Fibroblast of lung (primary cell): Measurements from ENCODE around the gene MLXIP. TPM values are rescaled to one million over a fixed set of nuclear protein-coding genes. Genes with fewer than 3 reads are reported as not detected.
A peak's percentile ranks its signal among the peaks of the same experiment; 100 is the strongest.

Experiments
- DNase-seq, 2 donors: peaks; one replicate each; pipeline versions ENCODE4 v3.0.0 to v3.0.0-alpha.2; 2010; ENCODE audit warnings: low read depth in 2 of 2
- H2AFZ ChIP-seq: 2 replicates; pipeline ENCODE4 v1.5.1; 2012; ENCODE audit warnings: low read length, control low read depth, inconsistent platforms
- H3K27ac ChIP-seq: 2 replicates; pipeline ENCODE4 v1.5.1; 2011; ENCODE audit warnings: low read length, control low read depth; ENCODE audit not compliant: insufficient read depth
- H3K27me3 ChIP-seq: 2 replicates; pipeline ENCODE4 v1.5.1; 2011; ENCODE audit warnings: mild to moderate bottlenecking, low read length; ENCODE audit not compliant: control insufficient read depth, insufficient read depth
- H3K36me3 ChIP-seq: 2 replicates; pipeline ENCODE4 v1.5.1; 2011; ENCODE audit warnings: low read length; ENCODE audit not compliant: control insufficient read depth, insufficient read depth
- H3K4me1 ChIP-seq: 2 replicates; pipeline ENCODE4 v1.5.1; 2011; ENCODE audit warnings: low read length; ENCODE audit not compliant: control insufficient read depth, insufficient read depth; ENCODE audit errors: extremely low read depth
- H3K4me2 ChIP-seq: 2 replicates; pipeline ENCODE4 v1.5.1; 2011; ENCODE audit warnings: low read length, control low read depth; ENCODE audit not compliant: insufficient read depth; ENCODE audit errors: extremely low read depth
- H3K4me3 ChIP-seq, 4 experiments: fragments of 200-600 bp in 1 of 4; sonication (generic) in 1 of 4; replicated peaks in 1 of 4; 2 replicates each; pipeline ENCODE4 v1.5.1; 2011 to 2016; ENCODE audit warnings: low read length in 4 of 4, low read depth in 3 of 4, mild to moderate bottlenecking in 3 of 4, control low read depth in 2 of 4, inconsistent platforms in 1 of 4, mixed read lengths in 1 of 4; ENCODE audit not compliant: insufficient read depth in 1 of 4; ENCODE audit errors: control extremely low read depth in 1 of 4
- H3K79me2 ChIP-seq: 2 replicates; pipeline ENCODE4 v1.5.1; 2012; ENCODE audit warnings: mild to moderate bottlenecking, low read length, inconsistent platforms; ENCODE audit not compliant: control insufficient read depth, insufficient read depth
- H3K9ac ChIP-seq: 2 replicates; pipeline ENCODE4 v1.5.1; 2011; ENCODE audit warnings: mild to moderate bottlenecking, low read length, control low read depth; ENCODE audit not compliant: insufficient read depth
- H3K9me3 ChIP-seq: 2 replicates; pipeline ENCODE4 v1.5.1; 2012; ENCODE audit warnings: low read depth, low read length; ENCODE audit not compliant: control insufficient read depth, insufficient read depth
- H4K20me1 ChIP-seq: 2 replicates; pipeline ENCODE4 v1.5.1; 2011; ENCODE audit warnings: low read length; ENCODE audit not compliant: control insufficient read depth, insufficient read depth; ENCODE audit errors: extremely low read depth
- CTCF ChIP-seq, 2 donors: IDR thresholded peaks in 1 of 2; conservative IDR thresholded peaks in 1 of 2; 1 replicate in 1 of 2; 2 replicates in 1 of 2; pipeline ENCODE4 v1.5.1; 2011 to 2012; ENCODE audit warnings: low read length in 2 of 2, control low read depth in 1 of 2, inconsistent platforms in 1 of 2, low read depth in 1 of 2, mild to moderate bottlenecking in 1 of 2
- EZH2 ChIP-seq: IDR thresholded peaks from 2 replicates; pipeline ENCODE4 v1.5.1; 2012; ENCODE audit warnings: low read length, control low read depth, mild to moderate bottlenecking; ENCODE audit errors: missing control alignments
- polyA plus RNA-seq, 2 donors: library from polyadenylated mRNA; depleted of rRNA in 1 of 2; stranded (reverse) in 1 of 2; unstranded in 1 of 2; fragments of >200 nt; gene quantifications; 2 replicates each; pipeline ENCODE4 v1.2.1, GENCODE V29; 2011 to 2012; ENCODE audit warnings: missing spikeins in 1 of 2
- total RNA-seq: library from RNA; depleted of rRNA; stranded (reverse); fragments of >200 nt; gene quantifications from 2 replicates; pipeline ENCODE4 v1.2.1, GENCODE V29; 2014

MLXIP gene
- total and polyA plus RNA-seq, 2 donors (not counting 1 experiment from before 2014, with no cell fraction given), result 6.6 to 17.0 TPM

DNA sequence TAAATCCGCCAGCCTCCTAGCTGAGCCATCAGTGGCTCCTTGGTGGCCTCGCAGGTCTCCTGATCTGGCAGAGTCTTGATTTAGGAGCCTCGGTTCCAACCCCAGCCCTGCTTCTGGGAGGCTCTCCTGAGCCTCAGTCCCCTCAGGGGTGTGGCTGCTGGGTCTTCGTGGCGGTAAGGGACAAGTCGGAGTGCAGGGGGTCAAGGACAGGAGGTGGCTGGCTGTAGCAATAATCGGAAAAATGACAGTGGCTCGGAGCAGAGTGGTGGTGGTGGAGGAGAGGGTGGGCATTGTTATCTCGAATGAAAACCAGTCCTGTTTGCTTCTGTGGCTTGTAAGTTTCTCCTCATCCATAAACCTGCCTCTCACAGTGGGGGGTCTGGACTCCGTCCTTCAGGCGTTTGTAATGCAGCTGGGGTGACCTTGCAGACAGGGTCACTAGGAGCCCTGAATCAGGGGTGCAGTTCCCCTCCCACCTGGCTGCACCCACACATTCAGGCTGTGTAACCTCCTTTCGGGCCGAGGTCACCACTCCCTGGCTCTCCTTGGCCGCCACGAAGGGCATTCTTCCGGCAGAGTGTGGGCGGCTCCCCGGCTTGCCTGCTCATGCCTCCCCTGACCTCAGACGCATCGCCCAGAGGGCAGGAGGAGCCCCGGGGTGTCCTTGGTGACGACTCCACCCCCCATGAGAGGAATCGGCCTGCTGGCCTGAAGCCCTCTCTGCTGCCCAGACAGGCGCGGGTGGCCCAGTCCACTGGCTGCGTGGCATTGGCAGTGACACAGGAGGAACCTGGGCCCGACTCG is 48.7 kb upstream of the MLXIP start:
- H3K9ac ChIP-seq, result no peak overlapping the region
- no peak overlapping the region for H3K4me3 ChIP-seq
- H3K36me3 ChIP-seq, result no peaks in the 10 kb centered on the region
- TF ChIP-seq EZH2, result no peak
- no peak for TF ChIP-seq CTCF (conservative IDR thresholded peaks at IDR 0.05 in 1 of 2, IDR thresholded peaks at IDR 0.05 in 1 of 2; ENCODE audit: low read depth in 1 of 2, low read length in 2 of 2)
- H3K27me3 ChIP-seq, result no peaks in the 10 kb centered on the region
- DNase-seq, result no peak
- H2AFZ ChIP-seq, result no peak overlapping the region
- no peaks in the 10 kb centered on the region for H3K4me1 ChIP-seq
- H3K9me3 ChIP-seq, result no peaks in the 10 kb centered on the region
- no peaks in the 10 kb centered on the region for H4K20me1 ChIP-seq
- H3K79me2 ChIP-seq, result peaks cover 25% of the 10 kb centered on the region
- H3K27ac ChIP-seq, result no peak overlapping the region
- no peak overlapping the region for H3K4me2 ChIP-seq

DNA sequence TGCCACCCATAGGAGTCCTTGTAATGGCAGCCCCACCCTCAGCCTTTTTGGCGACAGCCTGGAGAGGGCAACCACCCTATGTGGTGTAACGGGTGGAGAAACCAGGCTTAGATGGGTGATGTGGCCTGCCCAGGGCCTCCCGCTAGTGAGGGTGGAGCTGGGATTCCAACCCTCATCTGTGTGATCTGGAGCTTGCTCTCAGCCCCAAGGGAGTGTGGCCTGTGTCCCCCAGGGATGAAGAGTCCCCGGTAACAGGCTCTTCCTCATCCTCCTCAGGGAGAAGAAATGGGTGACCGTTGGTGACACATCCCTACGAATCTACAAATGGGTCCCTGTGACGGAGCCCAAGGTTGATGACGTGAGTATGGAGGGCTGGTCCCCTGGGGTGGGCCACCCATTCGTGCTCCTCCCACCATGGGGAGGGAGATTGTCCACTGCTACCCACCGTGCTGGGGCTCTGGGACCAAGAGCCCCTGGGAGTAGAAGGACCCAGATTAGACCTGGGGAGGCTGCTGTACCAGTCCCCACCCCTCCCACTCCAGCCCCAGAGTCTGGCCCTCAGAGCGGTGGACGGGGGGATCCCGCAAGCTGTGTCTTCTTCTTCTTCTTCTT is 48.0 kb upstream of the MLXIP start:
- Histone ChIP-seq H3K4me2 (no peak overlapping the region), H3K9me3 (no peaks in the 10 kb centered on the region), H3K9ac (no peak overlapping the region), H3K27ac (no peak overlapping the region), H3K4me1 (no peaks in the 10 kb centered on the region), H3K27me3 (no peaks in the 10 kb centered on the region), H4K20me1 (no peaks in the 10 kb centered on the region), H3K79me2 (peaks cover 23% of the 10 kb centered on the region), H3K4me3 (no peak overlapping the region), H3K36me3 (no peaks in the 10 kb centered on the region), H2AFZ (no peak overlapping the region)
- no peak for TF ChIP-seq CTCF (conservative IDR thresholded peaks at IDR 0.05 in 1 of 2, IDR thresholded peaks at IDR 0.05 in 1 of 2; ENCODE audit: low read depth in 1 of 2, low read length in 2 of 2)
- no peak for TF ChIP-seq EZH2
- DNase-seq, result no peak

GRCh38 chr12:122031342-122032216 is 47.0 kb upstream of the MLXIP start:
- Histone ChIP-seq H3K4me3 (no peak overlapping the region), H3K9me3 (no peaks in the 10 kb centered on the region), H3K36me3 (no peaks in the 10 kb centered on the region), H3K27me3 (no peaks in the 10 kb centered on the region), H3K27ac (no peak overlapping the region), H3K4me2 (no peak overlapping the region), H3K79me2 (peaks cover 18% of the 10 kb centered on the region), H3K9ac (no peak overlapping the region), H2AFZ (no peak overlapping the region), H4K20me1 (no peaks in the 10 kb centered on the region), H3K4me1 (no peaks in the 10 kb centered on the region)
- peak; percentile 69 to 77 for TF ChIP-seq CTCF (conservative IDR thresholded peaks at IDR 0.05 in 1 of 2, IDR thresholded peaks at IDR 0.05 in 1 of 2; ENCODE audit: low read depth in 1 of 2, low read length in 2 of 2)
- TF ChIP-seq EZH2, result no peak
- DNase-seq, result no peak
